ENCODE data around the gene TMC1.

DNA sequence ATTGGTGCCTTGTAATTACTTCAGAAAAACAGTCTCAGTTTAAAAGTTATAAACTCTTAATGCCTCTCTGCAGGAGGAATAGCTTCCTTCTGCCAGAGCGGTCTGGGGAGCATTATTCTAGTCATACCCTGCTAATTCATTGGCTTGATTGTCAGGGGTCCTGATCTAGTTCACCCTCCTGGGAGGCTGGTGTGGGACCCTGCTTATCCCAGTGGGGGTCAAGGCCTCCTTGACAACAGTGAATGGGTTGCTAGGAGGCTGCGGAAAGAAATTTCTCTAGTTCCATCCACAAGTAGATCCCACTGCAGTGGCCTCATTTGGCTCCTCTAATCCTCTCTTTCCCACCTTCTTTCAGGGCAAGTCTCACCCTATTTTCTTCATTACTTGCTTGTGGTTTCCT lies 105.7 kb downstream of the TMC1 start:
- TF ChIP-seq, protein P1, sequence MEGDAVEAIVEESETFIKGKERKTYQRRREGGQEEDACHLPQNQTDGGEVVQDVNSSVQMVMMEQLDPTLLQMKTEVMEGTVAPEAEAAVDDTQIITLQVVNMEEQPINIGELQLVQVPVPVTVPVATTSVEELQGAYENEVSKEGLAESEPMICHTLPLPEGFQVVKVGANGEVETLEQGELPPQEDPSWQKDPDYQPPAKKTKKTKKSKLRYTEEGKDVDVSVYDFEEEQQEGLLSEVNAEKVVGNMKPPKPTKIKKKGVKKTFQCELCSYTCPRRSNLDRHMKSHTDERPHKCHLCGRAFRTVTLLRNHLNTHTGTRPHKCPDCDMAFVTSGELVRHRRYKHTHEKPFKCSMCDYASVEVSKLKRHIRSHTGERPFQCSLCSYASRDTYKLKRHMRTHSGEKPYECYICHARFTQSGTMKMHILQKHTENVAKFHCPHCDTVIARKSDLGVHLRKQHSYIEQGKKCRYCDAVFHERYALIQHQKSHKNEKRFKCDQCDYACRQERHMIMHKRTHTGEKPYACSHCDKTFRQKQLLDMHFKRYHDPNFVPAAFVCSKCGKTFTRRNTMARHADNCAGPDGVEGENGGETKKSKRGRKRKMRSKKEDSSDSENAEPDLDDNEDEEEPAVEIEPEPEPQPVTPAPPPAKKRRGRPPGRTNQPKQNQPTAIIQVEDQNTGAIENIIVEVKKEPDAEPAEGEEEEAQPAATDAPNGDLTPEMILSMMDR (IDR thresholded peaks at IDR 0.05) = no peak
- TF ChIP-seq POLR2A (IDR thresholded peaks at IDR 0.05) (no peak), EP300 (IDR thresholded peaks at IDR 0.05) (no peak)

Measured in tibial nerve (tissue), 4 donors.